ENCODE results near the gene SPNS3. TPM values are rescaled to one million over a fixed set of nuclear protein-coding genes. Genes with fewer than 3 reads are reported as not detected.

SPNS3 gene
- total RNA-seq, 4 donors from 2014 or later = 0.69 TPM; not detected in 3

DNA sequence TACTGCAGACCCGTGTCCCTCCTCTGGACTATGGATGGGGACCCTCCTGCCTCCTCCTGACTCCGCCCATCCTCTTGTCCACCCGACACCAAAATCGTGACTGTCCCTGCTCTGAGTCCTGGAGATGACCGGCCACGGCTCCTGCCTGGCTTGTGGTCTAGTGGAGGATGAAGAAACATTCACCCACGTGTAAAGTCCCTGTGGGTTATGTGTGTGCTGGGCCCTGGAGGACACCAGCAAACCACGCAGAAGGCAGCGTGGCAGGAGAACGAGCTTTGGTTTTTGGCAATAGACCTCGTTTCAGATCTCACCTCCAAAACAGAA lies 76.8 kb downstream of the SPNS3 start:
- H3K4me3 ChIP-seq = no peak overlapping the region
- no peaks in the 10 kb centered on the region for H3K36me3 ChIP-seq
- intact Hi-C loops (cut with DNase I; ENCODE audit: low total_unique reads) = no loop called here
- no peaks in the 10 kb centered on the region for H3K27me3 ChIP-seq
- TF ChIP-seq CTCF (IDR thresholded peaks at IDR 0.05) = no peak
- no peak for TF ChIP-seq POLR2A (IDR thresholded peaks at IDR 0.05)
- no peak for DNase-seq
- H3K27ac ChIP-seq = peak overlapping the region in 1 of 2 donors; percentile 40
- H3K9me3 ChIP-seq = no peaks in the 10 kb centered on the region
- no peaks in the 10 kb centered on the region for H3K4me1 ChIP-seq

GRCh38 chr17:4511199-4511932 lies 77.6 kb downstream of the SPNS3 start:
- DNase-seq = no peak
- H3K36me3 ChIP-seq = no peaks in the 10 kb centered on the region
- no peaks in the 10 kb centered on the region for H3K27me3 ChIP-seq
- H3K4me1 ChIP-seq = no peaks in the 10 kb centered on the region
- TF ChIP-seq POLR2A (IDR thresholded peaks at IDR 0.05) (no peak), CTCF (IDR thresholded peaks at IDR 0.05) (no peak)
- no peak overlapping the region for H3K4me3 ChIP-seq
- intact Hi-C loops (cut with DNase I; ENCODE audit: low total_unique reads) = no loop called here
- no peaks in the 10 kb centered on the region for H3K9me3 ChIP-seq
- H3K27ac ChIP-seq = no peak overlapping the region

DNA sequence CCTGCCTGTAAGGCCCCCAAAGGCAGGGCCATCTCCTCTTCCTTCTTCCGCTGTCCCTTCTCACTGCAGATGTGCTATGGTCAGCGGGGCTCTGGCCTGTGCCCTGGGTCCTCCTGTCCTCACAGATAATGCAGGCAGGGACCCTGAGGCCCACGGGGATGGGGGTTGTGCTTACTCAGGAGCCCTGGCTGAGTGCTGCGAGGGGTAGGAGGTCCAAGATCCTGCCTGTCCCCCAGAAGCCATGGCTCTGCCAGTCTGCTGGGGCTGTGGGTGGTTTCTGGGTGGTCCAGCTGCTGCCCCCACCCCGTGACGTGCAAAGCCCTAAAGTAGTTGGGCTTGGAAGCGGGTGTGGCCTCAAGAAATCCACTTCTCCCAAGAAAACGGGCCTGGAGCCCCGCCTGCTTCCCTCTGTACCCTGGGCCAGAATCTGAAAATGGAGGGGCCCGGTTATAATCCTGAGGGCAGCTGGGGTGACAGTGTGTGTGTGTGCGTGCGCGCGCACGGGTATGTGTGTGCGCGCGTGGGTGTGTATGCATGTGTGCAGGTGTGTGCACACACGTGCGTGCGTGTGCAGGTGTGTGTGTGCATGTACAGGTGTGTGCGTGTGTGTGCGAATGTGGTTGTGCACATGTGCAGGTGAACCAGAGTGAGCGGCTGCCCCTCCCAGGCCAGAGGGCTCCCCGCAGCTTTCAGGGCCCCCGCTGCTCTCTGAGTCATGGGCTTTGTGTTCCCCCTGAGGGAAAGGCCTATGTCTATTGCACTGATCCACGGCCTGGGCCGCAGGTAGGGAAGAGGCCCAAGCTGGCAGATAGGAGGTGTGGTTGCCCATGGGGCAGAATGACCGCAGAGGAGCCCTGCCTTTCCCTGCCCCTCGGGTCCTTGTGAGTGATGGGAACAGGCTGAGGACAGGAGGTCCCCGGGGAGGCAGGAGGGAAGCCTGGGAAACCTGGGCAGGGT lies 78.7 kb downstream of the SPNS3 start:
- intact Hi-C loops (cut with DNase I; ENCODE audit: low total_unique reads) = no loop called here
- Histone ChIP-seq H3K4me3 (no peak overlapping the region), H3K9me3 (no peaks in the 10 kb centered on the region), H3K27me3 (no peaks in the 10 kb centered on the region), H3K4me1 (no peaks in the 10 kb centered on the region), H3K27ac (no peak overlapping the region), H3K36me3 (no peaks in the 10 kb centered on the region)
- DNase-seq = no peak
- TF ChIP-seq POLR2A (IDR thresholded peaks at IDR 0.05) = no peak
- TF ChIP-seq CTCF (IDR thresholded peaks at IDR 0.05) = no peak

DNA sequence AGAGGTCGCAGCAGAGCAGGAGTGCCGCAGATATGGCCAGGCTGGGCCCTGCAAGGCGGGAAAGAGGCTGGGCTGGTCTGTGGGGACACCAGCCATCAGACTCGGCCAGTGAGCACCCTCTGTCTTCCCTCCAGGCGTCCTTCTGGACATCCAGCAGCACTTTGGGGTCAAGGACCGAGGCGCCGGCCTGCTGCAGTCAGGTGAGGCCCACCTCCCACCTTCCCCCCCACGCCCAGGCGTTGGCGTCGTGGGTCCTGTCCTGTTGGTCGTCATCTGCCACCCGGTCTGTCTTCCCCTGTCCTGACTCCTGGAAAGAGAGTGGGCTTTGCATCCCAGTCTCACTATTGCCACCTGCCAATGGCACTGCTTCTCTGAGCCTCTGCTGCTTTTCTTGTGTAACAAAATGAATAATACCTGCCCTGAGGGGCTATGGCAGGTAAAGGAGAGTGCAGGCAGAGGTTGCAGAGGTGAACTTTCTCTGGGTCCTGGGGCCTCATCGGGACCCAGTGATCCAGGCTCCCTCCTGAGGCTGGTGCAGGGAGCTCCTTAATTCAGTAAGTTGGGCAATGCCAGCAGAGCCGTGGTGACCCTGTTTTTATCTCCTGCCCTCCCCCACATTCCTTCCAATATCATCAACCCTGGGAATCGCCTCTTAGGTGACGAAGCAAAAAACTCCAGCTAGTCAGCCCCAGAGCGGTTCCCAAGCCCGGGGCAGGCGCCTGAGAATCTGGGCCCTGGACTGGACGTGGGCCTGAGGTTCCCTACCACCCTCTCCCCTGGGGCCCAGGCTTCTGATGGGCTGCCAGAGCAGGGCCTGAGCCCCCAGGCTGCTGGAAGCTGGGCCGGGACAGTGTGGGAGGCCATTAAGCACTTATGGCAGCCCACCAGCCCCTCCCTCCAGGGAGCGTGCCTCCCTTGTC lies 79.6 kb downstream of the SPNS3 start:
- Histone ChIP-seq H3K27ac (no peak overlapping the region), H3K27me3 (no peaks in the 10 kb centered on the region), H3K9me3 (no peaks in the 10 kb centered on the region), H3K4me3 (no peak overlapping the region), H3K36me3 (no peaks in the 10 kb centered on the region), H3K4me1 (no peaks in the 10 kb centered on the region)
- intact Hi-C loops (cut with DNase I; ENCODE audit: low total_unique reads) = no loop called here
- TF ChIP-seq CTCF (IDR thresholded peaks at IDR 0.05) = no peak
- no peak for TF ChIP-seq POLR2A (IDR thresholded peaks at IDR 0.05)
- DNase-seq = no peak
